Measurements from ENCODE around the gene SNCB.

DNA sequence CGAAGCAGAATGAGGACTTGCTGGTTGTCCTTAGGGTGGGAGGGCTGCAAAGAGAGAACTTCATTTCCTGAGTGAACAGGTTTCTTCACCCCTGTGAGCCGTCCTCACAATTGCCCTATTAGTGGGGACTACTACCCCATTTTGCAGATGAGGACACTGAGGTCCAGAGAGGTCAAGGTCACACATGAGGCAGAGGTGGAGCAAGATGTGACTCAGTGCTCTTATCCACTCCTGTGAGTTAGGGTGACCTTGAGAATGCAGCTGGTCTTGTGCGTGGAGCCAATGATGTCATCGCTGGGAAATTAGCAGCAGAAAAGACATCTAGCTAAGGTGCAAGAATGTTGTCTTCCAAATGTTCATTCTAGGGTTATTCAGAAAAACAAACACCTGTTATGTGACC is 47.3 kb downstream of the SNCB start:
- TF ChIP-seq, protein P1, sequence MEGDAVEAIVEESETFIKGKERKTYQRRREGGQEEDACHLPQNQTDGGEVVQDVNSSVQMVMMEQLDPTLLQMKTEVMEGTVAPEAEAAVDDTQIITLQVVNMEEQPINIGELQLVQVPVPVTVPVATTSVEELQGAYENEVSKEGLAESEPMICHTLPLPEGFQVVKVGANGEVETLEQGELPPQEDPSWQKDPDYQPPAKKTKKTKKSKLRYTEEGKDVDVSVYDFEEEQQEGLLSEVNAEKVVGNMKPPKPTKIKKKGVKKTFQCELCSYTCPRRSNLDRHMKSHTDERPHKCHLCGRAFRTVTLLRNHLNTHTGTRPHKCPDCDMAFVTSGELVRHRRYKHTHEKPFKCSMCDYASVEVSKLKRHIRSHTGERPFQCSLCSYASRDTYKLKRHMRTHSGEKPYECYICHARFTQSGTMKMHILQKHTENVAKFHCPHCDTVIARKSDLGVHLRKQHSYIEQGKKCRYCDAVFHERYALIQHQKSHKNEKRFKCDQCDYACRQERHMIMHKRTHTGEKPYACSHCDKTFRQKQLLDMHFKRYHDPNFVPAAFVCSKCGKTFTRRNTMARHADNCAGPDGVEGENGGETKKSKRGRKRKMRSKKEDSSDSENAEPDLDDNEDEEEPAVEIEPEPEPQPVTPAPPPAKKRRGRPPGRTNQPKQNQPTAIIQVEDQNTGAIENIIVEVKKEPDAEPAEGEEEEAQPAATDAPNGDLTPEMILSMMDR (IDR thresholded peaks at IDR 0.05) = no peak
- TF ChIP-seq EP300 (IDR thresholded peaks at IDR 0.05) = no peak
- TF ChIP-seq POLR2A (IDR thresholded peaks at IDR 0.05) = no peak

All from ovary (tissue), 3 donors.